ENCODE results near the gene OCEL1.
"Not testable (repeated sequence)": the region's sequence is repeated elsewhere in the genome, so short reads cannot be mapped to it uniquely, and the experiment has no call there.

The OCEL1 gene

GRCh38 chr19:17185590-17185989 is 40.4 kb upstream of the OCEL1 start:
- TF ChIP-seq CTCF (IDR thresholded peaks at IDR 0.05; ENCODE audit: low read depth, low read length, poor library complexity, severe bottlenecking) (no peak), EZH2phosphoT487 (IDR thresholded peaks at IDR 0.05; ENCODE audit: borderline replicate concordance, low read length) (no peak)
- no peaks in the 10 kb centered on the region for H3K9me3 ChIP-seq (ENCODE audit: control insufficient read depth, insufficient read depth, low read length)
- H3K79me2 ChIP-seq (ENCODE audit: control insufficient read depth, low read length), result no peaks in the 10 kb centered on the region
- H3K36me3 ChIP-seq (ENCODE audit: control insufficient read depth, low read length), result peaks cover 60% of the 10 kb centered on the region
- no peaks in the 10 kb centered on the region for H4K20me1 ChIP-seq (ENCODE audit: control insufficient read depth, insufficient read depth, low read depth, low read length)
- peaks cover 26% of the 10 kb centered on the region for H3F3A ChIP-seq (ENCODE audit: control insufficient read depth, insufficient read depth)
- no peaks in the 10 kb centered on the region for H3K9me2 ChIP-seq (replicated peaks; ENCODE audit: control insufficient read depth, low read length)
- 0 out of 2 replicates have a peak overlapping the region, but pooled peaks have one; percentile 9 for H3K27ac ChIP-seq (ENCODE audit: low read depth, low read length)
- no peak overlapping the region for H3K4me2 ChIP-seq (ENCODE audit: low read length)
- H3K27me3 ChIP-seq (ENCODE audit: control insufficient read depth, low read length), result no peaks in the 10 kb centered on the region
- peaks cover 88% of the 10 kb centered on the region for H3K4me1 ChIP-seq (ENCODE audit: control insufficient read depth, low read length)
- no peak overlapping the region for H3K4me3 ChIP-seq (ENCODE audit: low read length)

GRCh38 chr19:17191736-17192135 is 34.3 kb upstream of the OCEL1 start:
- Histone ChIP-seq H3K36me3 (ENCODE audit: control insufficient read depth, low read length) (peaks cover 73% of the 10 kb centered on the region), H3K4me2 (ENCODE audit: low read length) (peak overlapping the region; percentile 58), H3K4me1 (ENCODE audit: control insufficient read depth, low read length) (peaks cover 60% of the 10 kb centered on the region), H3F3A (ENCODE audit: control insufficient read depth, insufficient read depth) (peaks cover 12% of the 10 kb centered on the region), H3K4me3 (ENCODE audit: low read length) (peak overlapping the region; percentile 35), H3K27ac (ENCODE audit: low read depth, low read length) (peak overlapping the region; percentile 96)
- H3K9me3 ChIP-seq (ENCODE audit: control insufficient read depth, insufficient read depth, low read length); H3K27me3 ChIP-seq (ENCODE audit: control insufficient read depth, low read length); H3K9me2 ChIP-seq (replicated peaks; ENCODE audit: control insufficient read depth, low read length); H4K20me1 ChIP-seq (ENCODE audit: control insufficient read depth, insufficient read depth, low read depth, low read length); H3K79me2 ChIP-seq (ENCODE audit: control insufficient read depth, low read length): not testable (repeated sequence)

GRCh38 chr19:17192751-17193150 is 33.3 kb upstream of the OCEL1 start:
- no peak overlapping the region for H3K4me3 ChIP-seq (ENCODE audit: low read length)
- peak overlapping the region; percentile 96 for H3K27ac ChIP-seq (ENCODE audit: low read depth, low read length)
- no peaks in the 10 kb centered on the region for H3K79me2 ChIP-seq (ENCODE audit: control insufficient read depth, low read length)
- H3K4me2 ChIP-seq (ENCODE audit: low read length), result 0 out of 2 replicates have a peak overlapping the region, but pooled peaks have one; percentile 31
- H4K20me1 ChIP-seq (ENCODE audit: control insufficient read depth, insufficient read depth, low read depth, low read length), result no peaks in the 10 kb centered on the region
- H3K36me3 ChIP-seq (ENCODE audit: control insufficient read depth, low read length), result peaks cover 74% of the 10 kb centered on the region
- H3K4me1 ChIP-seq (ENCODE audit: control insufficient read depth, low read length), result peaks cover 55% of the 10 kb centered on the region
- peaks cover 12% of the 10 kb centered on the region for H3F3A ChIP-seq (ENCODE audit: control insufficient read depth, insufficient read depth)
- H3K27me3 ChIP-seq (ENCODE audit: control insufficient read depth, low read length), result no peaks in the 10 kb centered on the region
- TF ChIP-seq EZH2phosphoT487 (IDR thresholded peaks at IDR 0.05; ENCODE audit: borderline replicate concordance, low read length) (no peak), CTCF (IDR thresholded peaks at IDR 0.05; ENCODE audit: low read depth, low read length, poor library complexity, severe bottlenecking) (no peak)
- no peaks in the 10 kb centered on the region for H3K9me3 ChIP-seq (ENCODE audit: control insufficient read depth, insufficient read depth, low read length)
- no peaks in the 10 kb centered on the region for H3K9me2 ChIP-seq (replicated peaks; ENCODE audit: control insufficient read depth, low read length)

- Histone ChIP-seq H3K4me2 (ENCODE audit: low read length) (no peak overlapping the region), H3F3A (ENCODE audit: control insufficient read depth, insufficient read depth) (peaks cover 9% of the 10 kb centered on the region), H3K79me2 (ENCODE audit: control insufficient read depth, low read length) (no peaks in the 10 kb centered on the region), H4K20me1 (ENCODE audit: control insufficient read depth, insufficient read depth, low read depth, low read length) (no peaks in the 10 kb centered on the region), H3K9me2 (replicated peaks; ENCODE audit: control insufficient read depth, low read length) (no peaks in the 10 kb centered on the region), H3K27ac (ENCODE audit: low read depth, low read length) (no peak overlapping the region), H3K9me3 (ENCODE audit: control insufficient read depth, insufficient read depth, low read length) (no peaks in the 10 kb centered on the region), H3K4me1 (ENCODE audit: control insufficient read depth, low read length) (peaks cover 41% of the 10 kb centered on the region), H3K36me3 (ENCODE audit: control insufficient read depth, low read length) (peaks cover 73% of the 10 kb centered on the region), H3K27me3 (ENCODE audit: control insufficient read depth, low read length) (no peaks in the 10 kb centered on the region), H3K4me3 (ENCODE audit: low read length) (no peak overlapping the region)
- TF ChIP-seq CTCF (IDR thresholded peaks at IDR 0.05; ENCODE audit: low read depth, low read length, poor library complexity, severe bottlenecking), result no peak
- no peak for TF ChIP-seq EZH2phosphoT487 (IDR thresholded peaks at IDR 0.05; ENCODE audit: borderline replicate concordance, low read length)
These were observed 31.4 kb upstream of the OCEL1 start for GRCh38 chr19:17194608-17195007.

Measured in DOHH2 (cell line).